HT-29 (cell line): ENCODE measurements around the gene PCDH11Y. TPM values are rescaled to one million over a fixed set of nuclear protein-coding genes. Genes with fewer than 3 reads are reported as not detected.
"Not testable (repeated sequence)": the region's sequence is repeated elsewhere in the genome, so short reads cannot be mapped to it uniquely, and the experiment has no call there.

Experiments
- DNase-seq: peaks from one replicate; pipeline ENCODE4 v3.0.0-alpha.2; 2015; ENCODE audit warnings: low spot score
- total RNA-seq: library from RNA; depleted of rRNA; stranded (reverse); fragments of >200 nt; shearing (Covaris generic); gene quantifications from 2 replicates; pipeline ENCODE4 v1.2.3, GENCODE V29; 2014; rRNA removed

Gene PCDH11Y, protein sequence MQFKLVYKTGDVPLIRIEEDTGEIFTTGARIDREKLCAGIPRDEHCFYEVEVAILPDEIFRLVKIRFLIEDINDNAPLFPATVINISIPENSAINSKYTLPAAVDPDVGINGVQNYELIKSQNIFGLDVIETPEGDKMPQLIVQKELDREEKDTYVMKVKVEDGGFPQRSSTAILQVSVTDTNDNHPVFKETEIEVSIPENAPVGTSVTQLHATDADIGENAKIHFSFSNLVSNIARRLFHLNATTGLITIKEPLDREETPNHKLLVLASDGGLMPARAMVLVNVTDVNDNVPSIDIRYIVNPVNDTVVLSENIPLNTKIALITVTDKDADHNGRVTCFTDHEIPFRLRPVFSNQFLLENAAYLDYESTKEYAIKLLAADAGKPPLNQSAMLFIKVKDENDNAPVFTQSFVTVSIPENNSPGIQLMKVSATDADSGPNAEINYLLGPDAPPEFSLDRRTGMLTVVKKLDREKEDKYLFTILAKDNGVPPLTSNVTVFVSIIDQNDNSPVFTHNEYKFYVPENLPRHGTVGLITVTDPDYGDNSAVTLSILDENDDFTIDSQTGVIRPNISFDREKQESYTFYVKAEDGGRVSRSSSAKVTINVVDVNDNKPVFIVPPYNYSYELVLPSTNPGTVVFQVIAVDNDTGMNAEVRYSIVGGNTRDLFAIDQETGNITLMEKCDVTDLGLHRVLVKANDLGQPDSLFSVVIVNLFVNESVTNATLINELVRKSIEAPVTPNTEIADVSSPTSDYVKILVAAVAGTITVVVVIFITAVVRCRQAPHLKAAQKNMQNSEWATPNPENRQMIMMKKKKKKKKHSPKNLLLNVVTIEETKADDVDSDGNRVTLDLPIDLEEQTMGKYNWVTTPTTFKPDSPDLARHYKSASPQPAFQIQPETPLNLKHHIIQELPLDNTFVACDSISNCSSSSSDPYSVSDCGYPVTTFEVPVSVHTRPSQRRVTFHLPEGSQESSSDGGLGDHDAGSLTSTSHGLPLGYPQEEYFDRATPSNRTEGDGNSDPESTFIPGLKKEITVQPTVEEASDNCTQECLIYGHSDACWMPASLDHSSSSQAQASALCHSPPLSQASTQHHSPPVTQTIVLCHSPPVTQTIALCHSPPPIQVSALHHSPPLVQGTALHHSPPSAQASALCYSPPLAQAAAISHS (N-terminal part only)
- not detected in 2 replicates for total RNA-seq

DNA sequence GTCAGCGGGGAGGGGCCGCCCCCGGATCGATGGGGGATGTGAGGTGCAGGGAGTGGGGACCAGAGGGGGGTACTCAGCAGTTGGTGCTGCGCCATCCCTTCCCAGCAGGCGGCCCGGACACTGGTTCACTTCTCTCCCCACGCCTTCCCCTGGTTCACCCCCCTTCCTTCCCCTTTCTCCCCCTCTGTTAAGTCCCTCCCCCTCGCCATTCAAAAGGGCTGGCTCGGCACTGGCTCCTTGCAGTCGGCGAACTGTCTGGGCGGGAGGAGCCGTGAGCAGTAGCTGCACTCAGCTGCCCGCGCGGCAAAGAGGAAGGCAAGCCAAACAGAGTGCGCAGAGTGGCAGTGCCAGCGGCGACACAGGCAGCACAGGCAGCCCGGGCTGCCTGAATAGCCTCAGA, at the start of gene PCDH11Y:
TSS of gene PCDH11Y (plus strand) at position 240 of the 400 bp plus-strand sequence. CDS start 56,804 bp downstream, outside the sequence.
- not testable (repeated sequence) for DNase-seq

DNA sequence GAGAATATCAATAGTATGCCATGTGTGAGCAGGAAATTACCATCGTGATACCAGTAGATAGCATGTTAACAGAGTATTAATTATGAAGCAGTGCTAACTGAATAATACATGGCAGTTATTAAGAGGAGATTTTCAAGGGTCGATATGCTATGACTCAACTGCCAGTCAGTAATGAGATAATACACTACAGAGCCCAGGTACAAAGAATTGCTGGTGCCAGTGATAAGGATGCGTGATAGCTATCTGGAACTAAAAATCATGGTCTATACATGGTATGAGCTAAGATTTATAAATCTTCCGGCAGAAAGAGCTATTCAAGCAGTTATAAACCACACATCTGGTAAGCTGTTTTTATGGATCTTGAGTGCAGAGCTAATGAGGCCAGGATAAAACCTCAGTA, 32.2 kb upstream of the PCDH11Y start:
- DNase-seq = not testable (repeated sequence)

DNA sequence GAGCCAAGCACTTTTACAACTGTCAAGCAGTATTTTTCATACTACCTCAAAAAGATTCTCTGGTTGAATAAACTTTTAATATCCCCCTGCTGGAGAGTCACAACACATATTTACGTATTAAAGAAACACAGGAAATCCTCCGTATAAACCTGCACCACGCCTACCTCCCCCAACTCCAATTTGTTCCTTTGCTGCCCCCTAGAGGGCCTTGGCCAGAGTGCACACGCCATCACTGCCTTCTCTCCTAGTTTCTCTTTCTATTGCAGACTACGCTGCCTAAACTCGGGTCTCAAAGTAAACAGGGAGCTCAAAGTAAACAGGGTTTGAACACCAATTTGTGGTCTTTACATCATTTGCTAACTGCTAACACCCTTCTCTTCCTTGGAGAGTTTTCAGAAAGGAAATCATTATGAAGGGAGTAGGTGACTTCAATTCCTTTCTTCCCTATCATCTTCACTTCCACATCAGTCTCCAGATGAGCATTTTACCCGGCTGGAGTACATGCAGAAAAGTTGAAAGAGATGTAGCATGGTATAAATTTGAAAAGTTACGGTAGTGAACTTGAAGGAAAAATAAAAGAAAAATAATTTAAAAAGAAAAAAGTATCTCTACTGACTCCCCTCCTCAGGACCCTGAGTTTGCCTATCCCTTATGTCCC, 8.2 kb upstream of the PCDH11Y start:
- not testable (repeated sequence) for DNase-seq

DNA sequence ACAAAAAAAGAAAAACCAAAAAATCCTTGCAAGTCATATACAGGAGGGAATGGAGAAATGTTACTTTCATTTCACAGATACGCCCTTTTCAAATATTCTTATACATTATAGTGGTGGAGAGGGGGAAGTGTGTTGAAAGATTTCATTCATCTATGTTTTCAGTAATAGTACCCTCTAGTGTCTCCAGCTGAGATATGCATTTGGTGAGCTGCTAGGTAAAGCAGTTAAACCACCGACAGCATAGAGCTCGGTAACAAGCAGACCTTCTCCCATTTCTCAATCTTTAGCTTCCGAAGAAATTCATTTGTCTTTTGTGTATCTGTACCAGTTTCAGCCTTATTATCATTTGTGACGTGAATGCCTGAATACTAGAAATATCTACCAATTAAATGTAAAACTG, 5.2 kb upstream of the PCDH11Y start:
- DNase-seq = not testable (repeated sequence)

DNA sequence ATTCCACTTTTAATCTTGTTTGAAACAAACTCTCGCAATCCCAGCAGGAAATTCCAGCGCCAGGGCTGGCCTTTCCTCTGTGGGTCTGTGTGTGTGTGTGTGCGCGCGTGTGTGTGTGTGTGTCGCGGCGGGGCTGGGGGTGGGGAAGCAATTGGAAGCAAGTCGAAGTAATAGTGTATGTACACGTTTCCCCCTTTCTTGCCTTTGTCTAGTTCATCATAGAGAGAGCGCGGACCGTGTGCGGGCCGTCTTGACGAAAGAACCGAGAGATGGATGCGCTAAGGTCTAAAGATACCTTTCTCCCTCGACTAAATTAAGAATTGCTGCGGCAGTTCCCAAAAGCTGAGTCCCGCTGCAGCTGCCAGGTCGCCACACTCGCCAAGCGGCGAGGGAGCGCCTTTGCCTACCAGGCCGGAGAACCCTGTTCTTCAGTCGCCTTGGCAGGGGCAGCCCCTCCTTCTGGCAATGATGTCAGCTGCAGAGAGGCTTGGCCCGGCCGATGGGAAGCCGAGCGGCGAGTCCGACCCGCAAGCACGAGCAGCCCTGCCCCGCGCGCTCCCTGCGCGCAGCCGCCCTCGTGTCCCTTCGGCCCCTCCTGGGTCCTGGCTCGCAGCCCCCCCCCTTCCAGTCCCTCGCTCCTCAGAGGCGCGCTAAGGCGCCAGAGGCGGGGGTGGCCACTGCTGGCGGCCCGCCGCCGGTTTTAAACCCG, 2.5 kb downstream of the PCDH11Y start:
- DNase-seq = not testable (repeated sequence)

DNA sequence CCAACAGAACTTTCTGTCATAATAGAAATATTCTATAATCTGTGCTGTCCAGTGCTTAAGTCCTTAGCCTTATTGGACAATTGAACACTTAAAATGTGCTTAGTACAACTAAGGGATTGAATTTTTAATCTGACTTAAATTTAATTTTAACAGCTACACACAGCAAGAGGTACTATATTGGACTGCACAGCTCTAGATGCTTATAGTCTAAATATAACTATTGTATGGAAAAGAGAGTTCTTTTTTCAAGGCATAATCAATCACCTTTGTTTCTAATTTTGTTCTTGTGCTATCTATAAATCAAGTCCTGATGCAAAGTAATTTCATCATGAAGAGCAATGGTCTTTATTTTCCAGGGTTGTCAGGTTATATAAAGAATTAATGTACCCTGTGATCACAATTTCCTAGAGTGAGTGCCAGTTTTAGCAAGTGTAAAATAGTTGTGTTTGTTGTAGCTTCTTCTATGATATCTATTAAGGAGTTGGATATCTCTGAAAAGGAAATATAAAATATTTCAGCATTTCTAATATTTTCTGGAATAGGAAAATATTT, 39.0 kb downstream of the PCDH11Y start:
- DNase-seq = not testable (repeated sequence)

DNA sequence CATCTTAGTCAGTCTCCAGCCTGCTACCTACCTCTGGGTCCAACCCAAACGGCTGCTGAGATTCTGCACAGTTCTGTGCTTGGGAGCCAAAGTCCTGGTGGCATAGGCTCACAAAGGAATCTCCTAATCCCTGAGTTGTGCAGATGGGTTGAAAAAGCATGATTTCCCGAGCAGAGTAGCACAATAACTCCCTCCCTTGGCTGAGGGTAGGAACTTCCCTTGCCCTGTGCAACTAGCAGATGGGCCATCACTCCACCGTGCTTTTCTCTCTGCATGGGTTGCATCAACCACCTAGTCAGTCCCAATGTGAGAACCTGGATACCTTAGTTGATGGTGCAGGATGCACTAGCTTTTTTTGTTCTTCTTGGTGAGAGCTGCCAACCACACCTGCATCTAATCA, 82.9 kb downstream of the PCDH11Y start:
- DNase-seq = not testable (repeated sequence)

DNA sequence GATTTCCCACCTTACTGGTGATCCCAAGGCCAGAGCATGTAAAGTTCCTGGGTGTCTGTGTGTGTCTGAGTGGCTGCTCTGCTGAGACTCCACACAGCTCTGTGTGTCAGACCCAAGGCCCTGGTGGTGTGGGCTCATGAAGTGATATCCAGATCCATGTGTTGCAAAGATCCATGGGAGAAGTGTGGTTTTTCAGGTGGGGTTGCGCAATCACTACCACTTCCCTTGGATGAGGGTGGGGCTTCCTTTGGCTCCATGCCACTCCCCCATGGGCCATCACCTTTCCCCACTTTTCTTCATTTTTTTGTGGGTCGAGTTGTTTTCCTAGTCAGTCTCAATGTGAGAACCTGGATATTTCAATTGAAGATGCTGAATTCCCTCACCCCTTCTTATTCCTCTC, 182.9 kb downstream of the PCDH11Y start:
- not testable (repeated sequence) for DNase-seq

DNA sequence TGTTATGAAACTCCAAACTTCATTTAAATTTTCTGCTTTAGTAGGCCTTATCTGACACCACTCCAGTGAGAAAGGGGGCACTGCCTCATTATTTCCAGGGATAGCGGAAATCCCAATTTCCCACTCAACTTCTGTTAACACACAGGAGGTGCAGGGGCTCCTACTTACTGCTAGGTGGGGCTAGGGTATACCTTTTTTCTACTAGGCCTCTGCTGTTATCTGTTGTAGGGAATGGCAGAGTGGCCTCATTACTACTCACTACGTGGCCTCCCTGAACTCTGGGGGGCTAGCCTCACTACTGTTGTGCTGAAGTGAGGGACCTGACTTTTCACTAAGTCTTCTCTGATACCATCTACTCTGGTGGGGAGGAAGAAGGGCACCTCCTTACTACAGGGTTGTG, 215.0 kb downstream of the PCDH11Y start:
- DNase-seq = not testable (repeated sequence)

DNA sequence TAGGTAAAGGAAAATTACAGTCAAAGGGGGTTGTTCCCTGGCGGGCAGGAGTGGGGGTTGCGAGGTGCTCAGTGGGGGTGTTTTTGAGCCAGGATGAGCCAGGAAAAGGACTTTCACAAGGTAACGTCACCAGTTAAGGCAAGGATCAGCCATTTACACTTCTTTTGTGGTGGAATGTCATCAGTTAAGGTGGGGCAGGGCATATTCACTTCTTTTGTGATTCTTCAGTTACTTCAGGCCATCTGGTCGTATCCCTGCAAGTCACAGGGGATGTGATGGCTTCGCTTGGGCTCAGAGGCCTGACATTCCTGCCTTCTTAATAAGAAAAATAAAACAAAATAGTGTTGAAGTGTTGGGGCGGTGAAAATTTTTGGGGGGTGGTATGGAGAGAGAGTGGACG, 324.8 kb downstream of the PCDH11Y start:
- not testable (repeated sequence) for DNase-seq

DNA sequence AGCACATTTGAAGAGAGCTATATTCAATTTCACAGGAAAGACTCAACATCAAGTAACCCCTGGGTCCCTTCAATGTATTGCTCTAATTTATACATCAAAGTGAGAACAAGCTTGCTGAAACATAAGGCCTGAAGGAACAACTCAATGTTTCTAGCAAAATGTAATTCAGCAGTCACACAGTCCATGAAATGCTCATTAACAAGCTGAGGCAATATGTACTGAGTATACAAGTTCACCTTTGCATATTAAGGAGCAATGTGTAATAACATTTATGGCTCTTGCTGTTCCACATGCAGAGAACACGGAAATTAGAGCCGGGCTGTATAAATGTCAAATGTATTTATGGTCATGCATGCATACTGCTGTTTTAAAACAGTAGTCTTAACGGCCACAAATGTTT, 342.1 kb downstream of the PCDH11Y start:
- DNase-seq = not testable (repeated sequence)

DNA sequence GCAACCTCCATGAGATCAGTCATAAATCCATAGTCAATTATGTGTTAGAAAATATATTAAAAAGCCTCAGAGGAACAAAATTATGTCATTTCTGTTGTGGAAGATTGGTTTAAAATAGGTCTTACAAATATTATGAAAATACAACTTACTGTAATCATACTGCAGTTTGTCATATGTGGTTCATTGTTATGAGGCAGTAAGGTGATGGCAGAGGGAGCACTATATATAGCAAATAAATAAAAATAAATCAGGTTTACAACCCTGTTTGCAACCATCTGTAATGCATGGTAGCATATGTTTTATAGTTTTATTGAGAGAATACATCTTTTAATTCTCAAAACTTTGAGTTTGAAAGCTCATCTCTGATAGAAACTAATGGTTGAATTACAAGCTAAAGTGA, 543.6 kb downstream of the PCDH11Y start:
- not testable (repeated sequence) for DNase-seq

DNA sequence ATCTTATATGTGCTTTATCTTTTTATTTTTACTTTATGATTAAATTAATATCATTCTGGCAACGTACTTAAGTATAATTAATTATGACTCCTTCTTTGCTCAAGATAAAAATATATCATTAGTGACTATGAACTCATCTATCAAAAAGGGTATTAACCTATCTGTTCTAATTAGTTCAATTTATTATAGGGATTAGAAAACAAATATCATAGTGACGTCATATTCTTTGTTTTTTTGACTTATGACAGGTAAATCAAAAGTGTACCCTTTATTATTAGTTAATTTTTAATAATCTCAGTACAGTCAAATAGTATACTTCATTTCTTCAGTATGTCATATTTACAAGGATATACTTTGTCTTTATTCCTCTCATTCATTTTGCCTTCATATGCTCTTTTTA, 638.5 kb downstream of the PCDH11Y start:
- not testable (repeated sequence) for DNase-seq

DNA sequence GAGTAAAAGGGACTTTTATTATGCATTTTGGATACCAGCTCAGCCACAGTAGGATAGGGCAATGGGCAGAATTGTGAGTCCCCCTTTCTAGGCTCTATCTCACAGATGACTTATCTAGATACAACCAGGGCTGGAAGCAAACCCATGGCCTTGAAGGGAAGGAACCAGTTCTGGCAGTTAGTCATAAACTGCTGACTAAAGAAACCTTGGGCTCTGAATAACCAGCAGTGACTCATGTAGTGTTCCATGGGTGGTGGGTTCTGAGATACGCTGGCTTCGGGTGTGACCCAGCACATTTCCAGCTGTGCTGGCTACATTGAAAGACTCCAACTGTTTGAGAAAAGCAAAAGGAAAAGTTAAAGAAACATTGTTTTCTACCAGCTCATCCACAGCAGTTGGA, 679.2 kb downstream of the PCDH11Y start:
- not testable (repeated sequence) for DNase-seq

DNA sequence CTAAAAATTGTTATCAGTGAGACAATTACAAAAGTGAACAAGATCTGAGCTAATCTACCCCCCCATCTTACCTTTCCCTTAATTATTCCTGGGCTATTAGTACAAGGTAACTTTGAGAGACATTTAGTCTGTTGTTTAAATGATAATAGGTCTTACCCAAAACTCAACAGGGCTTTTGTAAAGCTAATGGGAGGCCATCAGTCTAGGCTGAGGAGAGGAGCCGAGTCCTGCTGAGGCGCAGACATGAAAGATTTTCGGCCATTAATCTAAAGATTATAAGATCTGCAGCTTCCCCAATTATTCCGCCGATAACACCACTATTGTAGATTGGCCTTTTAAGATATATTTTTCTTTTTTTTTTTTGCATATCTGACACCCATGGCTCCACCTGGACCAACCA, 708.6 kb downstream of the PCDH11Y start:
- DNase-seq = not testable (repeated sequence)

DNA sequence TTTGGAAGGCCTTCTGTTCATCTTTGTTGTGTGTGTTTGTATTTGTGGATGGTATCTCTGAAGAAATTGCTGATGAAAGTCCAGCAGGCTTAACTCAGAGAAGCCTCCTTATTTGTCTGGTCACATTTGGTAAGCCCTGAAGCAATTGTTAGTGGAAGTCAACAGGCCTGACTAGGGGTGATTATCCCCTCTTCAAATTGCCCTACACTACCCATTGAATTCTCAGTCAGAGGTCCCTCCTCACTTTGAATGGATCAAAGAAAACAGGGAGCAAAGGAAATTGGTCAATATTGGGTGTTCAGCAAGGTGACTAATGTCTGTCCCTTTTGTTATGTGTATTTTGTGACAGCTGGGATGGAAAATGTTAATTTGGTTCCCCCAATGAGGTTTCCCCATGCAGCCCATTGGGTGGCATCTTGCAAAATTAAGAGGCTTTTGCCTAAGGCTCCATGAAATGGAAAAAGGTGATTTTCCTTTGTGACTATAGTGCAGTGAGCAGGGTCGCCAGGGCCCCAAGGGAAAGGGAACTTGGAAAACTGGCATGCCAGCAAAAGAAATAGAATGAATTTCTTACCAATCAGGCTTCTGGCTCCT, 709.8 kb downstream of the PCDH11Y start:
- not testable (repeated sequence) for DNase-seq

DNA sequence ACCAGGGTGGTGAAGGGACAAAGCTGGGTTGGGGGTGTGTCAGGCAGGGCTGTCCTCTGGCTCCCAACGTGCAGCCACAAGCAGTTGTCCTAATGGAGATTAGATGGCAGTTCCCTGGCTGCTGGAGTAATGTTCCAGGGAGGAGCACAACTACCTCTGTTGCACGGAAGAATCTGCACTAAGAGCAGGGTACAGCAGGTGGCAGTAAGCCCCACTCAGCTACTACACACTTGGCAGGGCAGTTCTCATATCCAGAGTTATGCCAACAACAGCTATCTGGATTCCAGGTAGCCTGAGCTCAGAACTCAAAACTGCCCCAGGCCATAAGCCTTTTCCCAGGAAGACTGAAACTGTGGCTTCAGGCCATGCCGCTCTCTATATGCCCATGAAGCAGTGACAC, 761.3 kb downstream of the PCDH11Y start:
- not testable (repeated sequence) for DNase-seq

DNA sequence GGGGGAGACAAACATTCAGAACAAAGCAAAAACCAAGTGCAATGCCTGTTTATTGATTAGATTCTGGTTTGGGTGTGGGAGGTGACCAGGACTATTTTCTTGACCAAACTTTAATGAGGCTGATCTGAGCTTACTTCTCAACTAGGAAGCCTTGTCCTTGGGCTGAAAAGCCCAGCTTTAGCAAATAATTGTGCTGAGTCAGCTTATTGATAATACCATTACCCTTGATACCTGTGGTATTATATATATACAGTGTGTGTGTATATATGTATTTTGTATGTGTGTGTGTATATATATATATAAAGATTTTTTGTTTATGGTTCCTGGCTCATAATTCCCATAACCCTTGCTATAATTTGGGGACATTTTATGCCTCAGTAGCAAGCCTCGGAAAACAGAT, 776.4 kb downstream of the PCDH11Y start:
- DNase-seq = not testable (repeated sequence)
